Measurements from ENCODE around the gene BLVRB. TPM values are rescaled to one million over a fixed set of nuclear protein-coding genes. Genes with fewer than 3 reads are reported as not detected.

The BLVRB gene
- total and polyA plus RNA-seq, 4 donors = 135 to 413 (median 260) TPM

DNA sequence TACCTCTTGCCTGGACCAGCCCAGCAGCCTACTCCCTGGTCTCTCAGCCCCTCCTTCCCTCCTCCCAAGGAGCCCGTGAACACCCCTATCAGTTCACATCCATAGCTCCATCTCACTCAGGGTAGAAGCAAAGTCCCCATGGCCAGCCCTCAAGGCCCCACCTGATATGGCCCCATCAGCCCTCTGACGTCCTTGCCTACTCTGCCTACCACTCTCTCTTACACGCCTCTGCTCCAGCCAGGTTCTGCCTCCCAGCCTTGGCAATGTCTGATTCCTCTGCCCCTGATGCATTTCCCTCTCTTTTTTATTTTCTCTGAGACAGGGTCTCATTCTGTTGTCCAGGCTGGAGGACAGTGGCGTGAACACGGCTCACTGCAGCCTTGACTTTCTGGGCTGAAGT, 13.5 kb downstream of the BLVRB start:
- Histone ChIP-seq H3K9me3 (ENCODE audit: control insufficient read depth in 4 of 4, insufficient read depth in 3 of 4, low read length in 3 of 4) (no peaks in the 10 kb centered on the region), H3K9ac (ENCODE audit: insufficient read depth in 1 of 2, low read length in 2 of 2) (no peak overlapping the region), H3K36me3 (ENCODE audit: control insufficient read depth in 4 of 4, insufficient read depth in 4 of 4, low read length in 4 of 4) (peaks cover 0 to 16% (median 13%) of the 10 kb centered on the region in 4 donors), H3K4me3 (no peak overlapping the region), H3K4me1 (ENCODE audit: control insufficient read depth in 5 of 5, insufficient read depth in 5 of 5, low read length in 5 of 5) (no peaks in the 10 kb centered on the region), H3K27me3 (ENCODE audit: control insufficient read depth in 3 of 3, insufficient read depth in 3 of 3, low read length in 2 of 3) (no peaks in the 10 kb centered on the region), H3K27ac (ENCODE audit: low read depth in 1 of 2, low read length in 1 of 2) (no peak overlapping the region)
- 82 to 88% methylated on average over 5 of the region's 5 CpGs for WGBS, 2 donors
- TF ChIP-seq CTCF (IDR thresholded peaks at IDR 0.05; ENCODE audit: control extremely low read depth, extremely low read depth) = no peak
- ATAC-seq (ENCODE audit: insufficient read depth, low FRiP score) (no peak), DNase-seq (no peak)

GRCh38 chr19:40450664-40451063, 14.9 kb downstream of the BLVRB start:
- WGBS, 2 donors = 96 to 98% methylated on average over 4 of the region's 4 CpGs
- TF ChIP-seq CTCF (IDR thresholded peaks at IDR 0.05; ENCODE audit: control extremely low read depth, extremely low read depth) = no peak
- Histone ChIP-seq H3K4me3 (no peak overlapping the region), H3K27ac (ENCODE audit: low read depth in 1 of 2, low read length in 1 of 2) (no peak overlapping the region), H3K4me1 (ENCODE audit: control insufficient read depth in 5 of 5, insufficient read depth in 5 of 5, low read length in 5 of 5) (no peaks in the 10 kb centered on the region), H3K27me3 (ENCODE audit: control insufficient read depth in 3 of 3, insufficient read depth in 3 of 3, low read length in 2 of 3) (no peaks in the 10 kb centered on the region), H3K36me3 (ENCODE audit: control insufficient read depth in 4 of 4, insufficient read depth in 4 of 4, low read length in 4 of 4) (peaks cover 0 to 16% (median 13%) of the 10 kb centered on the region in 4 donors), H3K9me3 (ENCODE audit: control insufficient read depth in 4 of 4, insufficient read depth in 3 of 4, low read length in 3 of 4) (no peaks in the 10 kb centered on the region), H3K9ac (ENCODE audit: insufficient read depth in 1 of 2, low read length in 2 of 2) (no peak overlapping the region)
- DNase-seq = no peak
- no peak for ATAC-seq (ENCODE audit: insufficient read depth, low FRiP score)

- H3K27me3 ChIP-seq (ENCODE audit: control insufficient read depth in 3 of 3, insufficient read depth in 3 of 3, low read length in 2 of 3) = no peaks in the 10 kb centered on the region
- peaks cover 0 to 16% (median 12%) of the 10 kb centered on the region in 4 donors for H3K36me3 ChIP-seq (ENCODE audit: control insufficient read depth in 4 of 4, insufficient read depth in 4 of 4, low read length in 4 of 4)
- no peak for TF ChIP-seq CTCF (IDR thresholded peaks at IDR 0.05; ENCODE audit: control extremely low read depth, extremely low read depth)
- H3K4me1 ChIP-seq (ENCODE audit: control insufficient read depth in 5 of 5, insufficient read depth in 5 of 5, low read length in 5 of 5) = no peaks in the 10 kb centered on the region
- ATAC-seq (ENCODE audit: insufficient read depth, low FRiP score) (no peak), DNase-seq (no peak)
- no peaks in the 10 kb centered on the region for H3K9me3 ChIP-seq (ENCODE audit: control insufficient read depth in 4 of 4, insufficient read depth in 3 of 4, low read length in 3 of 4)
- no peak overlapping the region for H3K27ac ChIP-seq (ENCODE audit: low read depth in 1 of 2, low read length in 1 of 2)
- H3K9ac ChIP-seq (ENCODE audit: insufficient read depth in 1 of 2, low read length in 2 of 2) = no peak overlapping the region
- H3K4me3 ChIP-seq = no peak overlapping the region
- WGBS, 2 donors = 94 to 95% methylated on average over 4 of the region's 4 CpGs
Observed at GRCh38 chr19:40449506-40449905, 16.0 kb downstream of the BLVRB start.

GRCh38 chr19:40446263-40446784, 19.2 kb downstream of the BLVRB start:
- Histone ChIP-seq H3K27me3 (ENCODE audit: control insufficient read depth in 3 of 3, insufficient read depth in 3 of 3, low read length in 2 of 3) (no peaks in the 10 kb centered on the region), H3K9ac (ENCODE audit: insufficient read depth in 1 of 2, low read length in 2 of 2) (no peak overlapping the region), H3K36me3 (ENCODE audit: control insufficient read depth in 4 of 4, insufficient read depth in 4 of 4, low read length in 4 of 4) (peaks cover 6 to 22% (median 15%) of the 10 kb centered on the region in 4 donors), H3K4me1 (ENCODE audit: control insufficient read depth in 5 of 5, insufficient read depth in 5 of 5, low read length in 5 of 5) (peaks cover 0 to 14% (median 7%) of the 10 kb centered on the region in 5 donors), H3K9me3 (ENCODE audit: control insufficient read depth in 4 of 4, insufficient read depth in 3 of 4, low read length in 3 of 4) (no peaks in the 10 kb centered on the region), H3K4me3 (no peak overlapping the region), H3K27ac (ENCODE audit: low read depth in 1 of 2, low read length in 1 of 2) (no peak overlapping the region)
- TF ChIP-seq CTCF (IDR thresholded peaks at IDR 0.05; ENCODE audit: control extremely low read depth, extremely low read depth) = no peak
- ATAC-seq (ENCODE audit: insufficient read depth, low FRiP score) (no peak), DNase-seq (no peak)
- 87 to 88% methylated on average over 8 of the region's 8 CpGs for WGBS, 2 donors
